NCI-H69 (cell line): ENCODE measurements around the gene EPDR1.
A peak's percentile ranks its signal among the peaks of the same experiment; 100 is the strongest.

ENCODE experiments used
- DNase-seq: peaks from one replicate; lab custom pipeline; 2025; lab: John Stamatoyannopoulos, UW

The EPDR1 gene

GRCh38 chr7:37920305-37920848 is at the start of gene EPDR1:
Gene EPDR1, plus strand, starts transcription at chr7:37920640. Its CDS starts 300 bp downstream, at chr7:37920940.
- peak; percentile 34 for DNase-seq

- no peak for DNase-seq
Measured at GRCh38 chr7:37882086-37882485, 38.4 kb upstream of the EPDR1 start.

- DNase-seq, result no peak
Measured at GRCh38 chr7:37893359-37893758, 27.1 kb upstream of the EPDR1 start.

GRCh38 chr7:37894671-37895070 is 25.8 kb upstream of the EPDR1 start:
- DNase-seq, result no peak

- no peak for DNase-seq
Measured at GRCh38 chr7:37899712-37900247, 20.7 kb upstream of the EPDR1 start.

- DNase-seq, result peak; percentile 39
Measured at GRCh38 chr7:37901236-37901827, 19.1 kb upstream of the EPDR1 start.

GRCh38 chr7:37901890-37902524 is 18.4 kb upstream of the EPDR1 start:
- DNase-seq, result no peak

- no peak for DNase-seq
Measured at GRCh38 chr7:37908221-37908788, 12.1 kb upstream of the EPDR1 start.

GRCh38 chr7:37912756-37913155 is 7.7 kb upstream of the EPDR1 start:
- DNase-seq, result no peak

- peak; percentile 15 for DNase-seq
Measured at GRCh38 chr7:37915438-37915837, 5.0 kb upstream of the EPDR1 start.

GRCh38 chr7:37916017-37916672 is 4.3 kb upstream of the EPDR1 start:
- peak; percentile 11 for DNase-seq

GRCh38 chr7:37916673-37917660 is 3.5 kb upstream of the EPDR1 start, which contains the start of gene SFRP4:
Gene SFRP4, minus strand, starts transcription at chr7:37916817. Its CDS starts 280 bp downstream, at chr7:37916537.
- DNase-seq, result peak; percentile 41

- DNase-seq, result no peak
Measured at GRCh38 chr7:37918526-37918925, 1.9 kb upstream of the EPDR1 start.

GRCh38 chr7:37920849-37921805 is 687 bp downstream of the EPDR1 start:
- peak; percentile 23 for DNase-seq

- DNase-seq, result no peak
Measured at GRCh38 chr7:37921876-37922275, 1.4 kb downstream of the EPDR1 start.

GRCh38 chr7:37923996-37924395 is 3.6 kb downstream of the EPDR1 start:
- DNase-seq, result no peak

GRCh38 chr7:37924491-37925041 is 4.1 kb downstream of the EPDR1 start:
- DNase-seq, result no peak

- no peak for DNase-seq
Measured at GRCh38 chr7:37925620-37926019, 5.2 kb downstream of the EPDR1 start.

GRCh38 chr7:37927773-37928444 is 7.5 kb downstream of the EPDR1 start:
- DNase-seq, result no peak
